Heart left ventricle (tissue), 13 donors: ENCODE measurements around the gene ADI1.

ENCODE experiments used
- CTCF ChIP-seq, 12 donors: fragments of 200-600 bp; sonication (generic) in 4 of 12; IDR thresholded peaks; one replicate each; pipeline versions ENCODE4 v1.5.0 to v1.8.0; 2018 to 2022; ENCODE audit warnings: antibody characterized with exemption in 12 of 12, mild to moderate bottlenecking in 5 of 12
- POLR2A ChIP-seq, 2 donors: fragments of 450-650 bp; IDR thresholded peaks; one replicate each; pipeline ENCODE4 v1.6.1; 2017; ENCODE audit warnings: antibody characterized with exemption in 2 of 2, mild to moderate bottlenecking in 2 of 2, moderate library complexity in 2 of 2
- donor health status: ischemic (EF 13 %, LVEDD 7.1; RV severe dilation, severe dysfunction).
- donor health status: DM: no; HTN: yes; CAD: no.
- donor health status: DM: no; HTN: no; CAD: no.
- donor health status: ischemic (EF 25% LVEDD 6.9; RV normal size, moderate dysfunction).
- donor health status: ischemic (EF 25% LVEDD 5.7; RV mildly dilated, moderate dysfunction).
- donor health status: ischemic (EF 35%, LVEDD 5.7; RV mildly dilated, moderate dysfunction).
- donor health status: nonischemic (EF 11% LVEDD 7.7; RV severe dilation, severe dysfunction).
- donor health status: DM: yes; HTN: yes; CAD: no.
- donor health status: PGD.
- donor health status: ischemic (EF 29% LVEDD 5.4; RV normal size, mild dysfunction).
- donor health status: nonischemic (EF 23%, LVEDD 6.1; RV moderate dilation, normal function).

- TF ChIP-seq CTCF (IDR thresholded peaks at IDR 0.05) (no peak), POLR2A (IDR thresholded peaks at IDR 0.05) (no peak)
These were observed 37.5 kb downstream of the ADI1 start for GRCh38 chr2:3481736-3482362.
